MM.1S (cell line): ENCODE data around the gene WNT5A.

Experiments used
- CTCF ChIP-seq: fragments of 300-600 bp; sonication (generic); IDR thresholded peaks from 2 replicates; pipeline ENCODE4 v1.5.1; 2016; ENCODE audit warnings: antibody characterized with exemption, low read length, mixed read lengths
- EZH2 ChIP-seq: fragments of 300-600 bp; sonication (generic); optimal IDR thresholded peaks from 2 replicates; pipeline ENCODE3; 2017; ENCODE audit warnings: low read depth, mild to moderate bottlenecking, antibody characterized with exemption, low read length, mixed read lengths
- EZH2phosphoT487 ChIP-seq: fragments of 300-600 bp; sonication (generic); IDR thresholded peaks from 2 replicates; pipeline ENCODE4 v1.6.1; 2018; ENCODE audit warnings: antibody characterized with exemption, low read length

- TF ChIP-seq CTCF (no peak), EZH2phosphoT487 (no peak), EZH2 (no peak)
These were observed 39.4 kb upstream of the WNT5A start for GRCh38 chr3:55526332-55527030.
